ENCODE measurements around the gene PODXL2.

PODXL2 gene

GRCh38 chr3:127628788-127629466 lies at the start of gene PODXL2:
PODXL2 (plus strand) TSS chr3:127629185; CDS start chr3:127629220, 35 bp downstream.
- H3K27ac ChIP-seq, result peak within 1 kb of the TSS; percentile 98

GRCh38 chr3:127580327-127581060 lies 48.5 kb upstream of the PODXL2 start:
- TF ChIP-seq CTCF (conservative IDR thresholded peaks at IDR 0.05), result no peak
- TF ChIP-seq ZFX (IDR thresholded peaks at IDR 0.05), result no peak
- no peak overlapping the region for H3K27ac ChIP-seq

More at GRCh38 chr3:127628788-127629466, at the start of gene PODXL2:
- TF ChIP-seq CTCF (conservative IDR thresholded peaks at IDR 0.05), result no peak
- TF ChIP-seq ZFX (IDR thresholded peaks at IDR 0.05), result peak; percentile 82

GRCh38 chr3:127584734-127585133 lies 44.3 kb upstream of the PODXL2 start:
- H3K27ac ChIP-seq, result no peak overlapping the region
- no peak for TF ChIP-seq CTCF (conservative IDR thresholded peaks at IDR 0.05)
- TF ChIP-seq ZFX (IDR thresholded peaks at IDR 0.05), result no peak

- TF ChIP-seq ZFX (IDR thresholded peaks at IDR 0.05) (no peak), CTCF (conservative IDR thresholded peaks at IDR 0.05) (no peak)
- H3K27ac ChIP-seq, result no peak overlapping the region
These were observed 43.7 kb upstream of the PODXL2 start for GRCh38 chr3:127585163-127585812.

GRCh38 chr3:127585813-127586413 lies 43.1 kb upstream of the PODXL2 start:
- TF ChIP-seq CTCF (conservative IDR thresholded peaks at IDR 0.05), result no peak
- no peak for TF ChIP-seq ZFX (IDR thresholded peaks at IDR 0.05)
- no peak overlapping the region for H3K27ac ChIP-seq

- TF ChIP-seq ZFX (IDR thresholded peaks at IDR 0.05) (no peak), CTCF (conservative IDR thresholded peaks at IDR 0.05) (no peak)
- no peak overlapping the region for H3K27ac ChIP-seq
These were observed 41.1 kb upstream of the PODXL2 start for GRCh38 chr3:127587876-127588275.

All from C4-2B (cell line).